ENCODE results near the gene OSGIN1. TPM values are rescaled to one million over a fixed set of nuclear protein-coding genes. Genes with fewer than 3 reads are reported as not detected.

OSGIN1 gene
- total RNA-seq, 2 donors from 2014 or later: 9.4 to 11.9 TPM

DNA sequence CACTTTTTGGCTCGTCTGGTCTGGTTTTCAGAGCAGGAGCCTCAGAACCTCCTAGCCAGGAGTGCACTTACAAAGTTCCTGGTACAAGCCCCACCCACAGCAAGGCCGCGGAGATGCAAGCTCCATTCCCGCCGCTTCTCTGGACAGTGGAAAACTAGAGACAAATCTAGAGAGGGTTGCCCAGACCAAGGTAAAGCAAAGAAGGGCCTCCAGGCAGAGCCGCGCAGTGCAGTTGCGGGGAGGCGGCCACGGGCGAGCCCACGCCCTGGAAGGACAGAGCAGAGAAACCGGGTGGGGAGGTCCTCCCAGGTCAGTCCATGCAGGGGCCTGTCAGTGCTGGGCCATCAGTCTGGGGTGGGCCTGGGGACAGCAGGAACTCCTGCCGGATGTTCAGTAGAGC is 11.0 kb upstream of the OSGIN1 start:
- TF ChIP-seq, protein P1, sequence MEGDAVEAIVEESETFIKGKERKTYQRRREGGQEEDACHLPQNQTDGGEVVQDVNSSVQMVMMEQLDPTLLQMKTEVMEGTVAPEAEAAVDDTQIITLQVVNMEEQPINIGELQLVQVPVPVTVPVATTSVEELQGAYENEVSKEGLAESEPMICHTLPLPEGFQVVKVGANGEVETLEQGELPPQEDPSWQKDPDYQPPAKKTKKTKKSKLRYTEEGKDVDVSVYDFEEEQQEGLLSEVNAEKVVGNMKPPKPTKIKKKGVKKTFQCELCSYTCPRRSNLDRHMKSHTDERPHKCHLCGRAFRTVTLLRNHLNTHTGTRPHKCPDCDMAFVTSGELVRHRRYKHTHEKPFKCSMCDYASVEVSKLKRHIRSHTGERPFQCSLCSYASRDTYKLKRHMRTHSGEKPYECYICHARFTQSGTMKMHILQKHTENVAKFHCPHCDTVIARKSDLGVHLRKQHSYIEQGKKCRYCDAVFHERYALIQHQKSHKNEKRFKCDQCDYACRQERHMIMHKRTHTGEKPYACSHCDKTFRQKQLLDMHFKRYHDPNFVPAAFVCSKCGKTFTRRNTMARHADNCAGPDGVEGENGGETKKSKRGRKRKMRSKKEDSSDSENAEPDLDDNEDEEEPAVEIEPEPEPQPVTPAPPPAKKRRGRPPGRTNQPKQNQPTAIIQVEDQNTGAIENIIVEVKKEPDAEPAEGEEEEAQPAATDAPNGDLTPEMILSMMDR (IDR thresholded peaks at IDR 0.05): no peak
- Histone ChIP-seq H3K27ac (no peak overlapping the region), H3K27me3 (no peaks in the 10 kb centered on the region), H3K4me3 (no peak overlapping the region), H3K9ac (ENCODE audit: low read depth in 2 of 2, low read length in 2 of 2) (no peak overlapping the region), H3K9me3 (no peaks in the 10 kb centered on the region), H3K4me1 (no peaks in the 10 kb centered on the region), H3K36me3 (no peaks in the 10 kb centered on the region)
- DNase-seq: no peak
- intact Hi-C loops (cut with DNase I): no loop called here

- Histone ChIP-seq H3K9ac (ENCODE audit: low read depth in 2 of 2, low read length in 2 of 2) (no peak overlapping the region), H3K4me1 (no peaks in the 10 kb centered on the region), H3K36me3 (no peaks in the 10 kb centered on the region), H3K9me3 (no peaks in the 10 kb centered on the region), H3K27me3 (no peaks in the 10 kb centered on the region), H3K4me3 (no peak overlapping the region), H3K27ac (no peak overlapping the region)
- TF ChIP-seq, protein P1 (IDR thresholded peaks at IDR 0.05): no peak
- intact Hi-C loops (cut with DNase I): no loop called here
- DNase-seq: no peak
Observed at GRCh38 chr16:83942815-83943515, 10.1 kb upstream of the OSGIN1 start.

DNA sequence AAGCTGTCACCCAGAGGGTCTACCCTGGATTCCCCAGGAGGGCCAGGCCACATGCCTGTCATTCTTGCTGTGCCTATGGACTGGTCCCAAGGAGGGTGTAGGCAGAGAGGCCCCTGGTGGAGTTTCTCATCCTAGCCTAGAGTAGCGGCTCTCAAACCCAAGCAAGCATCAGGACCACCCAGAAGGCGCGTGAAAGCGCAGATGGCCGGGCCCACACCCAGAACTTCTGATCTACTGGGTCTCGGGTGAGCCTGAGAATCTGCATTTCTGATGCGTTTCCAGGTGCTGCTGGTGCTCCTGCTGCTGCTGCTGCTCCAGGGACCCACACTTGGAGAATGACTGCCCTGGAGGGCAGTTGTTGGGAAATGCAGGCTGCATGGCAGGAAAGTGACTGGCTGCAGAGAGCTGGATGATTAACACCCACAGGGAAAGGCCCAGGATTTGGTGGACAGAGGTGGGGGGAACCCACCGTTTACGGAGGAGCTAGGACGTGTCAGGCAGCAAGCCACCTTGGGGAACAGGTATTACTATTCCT is 9.5 kb upstream of the OSGIN1 start:
- DNase-seq: no peak
- intact Hi-C loops (cut with DNase I): no loop called here
- Histone ChIP-seq H3K4me3 (no peak overlapping the region), H3K27ac (no peak overlapping the region), H3K27me3 (no peaks in the 10 kb centered on the region), H3K9ac (ENCODE audit: low read depth in 2 of 2, low read length in 2 of 2) (no peak overlapping the region), H3K36me3 (no peaks in the 10 kb centered on the region), H3K4me1 (no peaks in the 10 kb centered on the region), H3K9me3 (no peaks in the 10 kb centered on the region)
- TF ChIP-seq, protein P1 (IDR thresholded peaks at IDR 0.05): no peak

- Histone ChIP-seq H3K9ac (ENCODE audit: low read depth in 2 of 2, low read length in 2 of 2) (no peak overlapping the region), H3K9me3 (no peaks in the 10 kb centered on the region), H3K36me3 (no peaks in the 10 kb centered on the region), H3K27ac (no peak overlapping the region), H3K4me3 (no peak overlapping the region), H3K4me1 (no peaks in the 10 kb centered on the region), H3K27me3 (no peaks in the 10 kb centered on the region)
- TF ChIP-seq, protein P1 (IDR thresholded peaks at IDR 0.05): no peak
- intact Hi-C loops (cut with DNase I): no loop called here
- no peak for DNase-seq
Observed at GRCh38 chr16:83945587-83945986, 7.5 kb upstream of the OSGIN1 start.

GRCh38 chr16:83946154-83946780 is 6.8 kb upstream of the OSGIN1 start:
- Histone ChIP-seq H3K27ac (no peak overlapping the region), H3K4me1 (no peaks in the 10 kb centered on the region), H3K36me3 (no peaks in the 10 kb centered on the region), H3K9ac (ENCODE audit: low read depth in 2 of 2, low read length in 2 of 2) (no peak overlapping the region), H3K27me3 (no peaks in the 10 kb centered on the region), H3K4me3 (no peak overlapping the region), H3K9me3 (no peaks in the 10 kb centered on the region)
- intact Hi-C loops (cut with DNase I): no loop called here
- DNase-seq: no peak
- TF ChIP-seq, protein P1 (IDR thresholded peaks at IDR 0.05): no peak

All from colonic mucosa (tissue), 4 donors.